Measurements from ENCODE around the gene NONO. TPM values are rescaled to one million over a fixed set of nuclear protein-coding genes. Genes with fewer than 3 reads are reported as not detected.
"Not testable (repeated sequence)": the region's sequence is repeated elsewhere in the genome, so short reads cannot be mapped to it uniquely, and the experiment has no call there.

NONO gene
- total and polyA plus RNA-seq, 2 of the 4 experiments (the other 2 are of a cell fraction) = 199 to 609 TPM

- H3K27ac ChIP-seq (ENCODE audit: insufficient read depth, low read length); H3K4ac ChIP-seq (ENCODE audit: low read depth, low read length); intact Hi-C loops (cut with micrococcal nuclease); H4K8ac ChIP-seq (ENCODE audit: low read depth in 2 of 2, low read length in 2 of 2); H3K79me1 ChIP-seq (ENCODE audit: low read depth in 1 of 2, low read length in 2 of 2); H2BK5ac ChIP-seq (ENCODE audit: low read depth, low read length, poor library complexity, severe bottlenecking); H3K18ac ChIP-seq (ENCODE audit: low read depth, low read length); H2AFZ ChIP-seq (replicated peaks; ENCODE audit: low read length, poor library complexity); H4K5ac ChIP-seq (ENCODE audit: low read depth, low read length); H3K9ac ChIP-seq (ENCODE audit: low read depth, low read length); H2BK20ac ChIP-seq (ENCODE audit: low read depth, low read length); H2BK120ac ChIP-seq (ENCODE audit: low read depth, low read length); H3K23ac ChIP-seq (ENCODE audit: low read depth, low read length); H2BK15ac ChIP-seq (ENCODE audit: low read depth, low read length); DNase-seq; H3K27me3 ChIP-seq (ENCODE audit: control insufficient read depth, insufficient read depth, low read length); H4K91ac ChIP-seq (ENCODE audit: insufficient read depth, low read depth, low read length); H3K9me3 ChIP-seq (ENCODE audit: control insufficient read depth, insufficient read depth, low read length); H2AK5ac ChIP-seq (ENCODE audit: low read depth, low read length); H3K4me1 ChIP-seq (ENCODE audit: control insufficient read depth, insufficient read depth, low read length); CTCF ChIA-PET; in situ Hi-C loops (cut with MboI; ENCODE audit: low sequenced_read_pairs); dilution Hi-C loops (cut with HindIII; ENCODE audit: low sequenced_read_pairs, unreplicated experiment); H3K14ac ChIP-seq (replicated peaks; ENCODE audit: low read depth, low read length); H3K9me1 ChIP-seq (ENCODE audit: insufficient read depth, low read length); H3K4me2 ChIP-seq (ENCODE audit: low read depth, low read length); POLR2A ChIA-PET (ENCODE audit: unreplicated experiment); H2AK9ac ChIP-seq (replicated peaks; ENCODE audit: low read depth, low read length, poor library complexity); H3K4me3 ChIP-seq (ENCODE audit: insufficient read depth, low read depth, low read length); H3K36me3 ChIP-seq (ENCODE audit: control insufficient read depth, insufficient read depth, low read length); ATAC-seq (ENCODE audit: low read depth); H3K56ac ChIP-seq (ENCODE audit: extremely low read depth, insufficient read depth, low read length); BruUV-seq (replicated peaks); H4K20me1 ChIP-seq (ENCODE audit: insufficient read depth, low read length): not testable (repeated sequence)
Observed at GRCh38 chrX:71268624-71269023, 14.8 kb upstream of the NONO start.

Data from IMR-90 (cell line).